Ovary (tissue), 9 donors: ENCODE data around the gene SIMC1. TPM values are rescaled to one million over a fixed set of nuclear protein-coding genes. Genes with fewer than 3 reads are reported as not detected.

Experiments
- DNase-seq, 5 donors: peaks; one replicate each; pipeline ENCODE4 v3.0.0-alpha.2; 2019 to 2020
- H3K27ac ChIP-seq, 2 donors: fragments of 200-600 bp; one replicate each; pipeline versions ENCODE4 v1.5.1 to v1.8.0; 2019 to 2022
- H3K27me3 ChIP-seq: fragments of 200-600 bp; one replicate; pipeline ENCODE4 v1.8.0; 2022
- H3K36me3 ChIP-seq: fragments of 200-600 bp; sonication (generic); one replicate; pipeline ENCODE4 v1.5.1; 2019
- H3K4me1 ChIP-seq: one replicate; pipeline ENCODE4 v1.8.1; 2013; ENCODE audit warnings: mild to moderate bottlenecking, moderate library complexity; ENCODE audit not compliant: insufficient read depth
- H3K4me3 ChIP-seq: fragments of 200-600 bp; sonication (generic); one replicate; pipeline ENCODE4 v1.5.1; 2017
- H3K9me3 ChIP-seq, 2 donors: fragments of 200-600 bp in 1 of 2; sonication (generic) in 1 of 2; one replicate each; pipeline versions ENCODE4 v1.5.1 to v1.8.1; 2013 to 2019; ENCODE audit warnings: mild to moderate bottlenecking in 1 of 2, moderate library complexity in 1 of 2
- EP300 ChIP-seq: sonication (generic); formaldehyde crosslinking; IDR thresholded peaks from one replicate; pipeline ENCODE4 v1.6.1; 2017; ENCODE audit warnings: antibody characterized with exemption
- POLR2A ChIP-seq: fragments of 450-650 bp; IDR thresholded peaks from one replicate; pipeline ENCODE4 v1.6.1; 2017; ENCODE audit warnings: antibody characterized with exemption, mild to moderate bottlenecking, moderate library complexity
- WGBS, 3 donors: extraction: QIAGEN DNeasy Blood & Tissue Kit in 1 of 3; methylation state at CpG; one replicate each; pipeline versions ENCODE4 v1.1.5 to v1.1.7; 2013 to 2017; 5-methylcytosine and 5-hydroxymethylcytosine counted together
- intact Hi-C, 4 donors: fragments of 100-400 bp; cut with DNase I; formaldehyde crosslinking; loops; one replicate each; pipeline versions ENCODE4 v1.11.0 to v1.15.1; 2022 to 2023
- polyA plus RNA-seq, 2 donors: library from polyadenylated mRNA; stranded (reverse); fragments of 200-250 nt in 1 of 2; fragments of 350-450 nt in 1 of 2; fragmentation: Illumina TruSeq in 1 of 2; extraction: RNeasy Lipid Tissue Mini Kit (QIAGEN cat#74804) in 1 of 2; gene quantifications; one replicate each; pipeline ENCODE4 v1.2.3, GENCODE V29; 2013 to 2014
- total RNA-seq, 7 donors: library from RNA; depleted of rRNA in 2 of 7; stranded (reverse); fragments of >200 nt in 2 of 7; fragmentation: NEBNext Ultra II Directional in 3 of 7; extraction: Animal tissue kit (Norgen Biotek cat#: 25700) in 3 of 7; gene quantifications; one replicate each; pipeline versions ENCODE4 v1.1.0 to v1.2.4, GENCODE V29; 2016 to 2023
- TF ChIP-seq, protein P1 (sequence below), 3 donors: fragments of 450-650 bp in 2 of 3; fragments of 200-600 bp in 1 of 3; IDR thresholded peaks; one replicate each; pipeline versions ENCODE4 v1.5.1 to v1.8.0; 2016 to 2022; ENCODE audit warnings: antibody characterized with exemption in 3 of 3, mild to moderate bottlenecking in 1 of 3
- donor health status: DM: no; HTN: no; CAD: no; lungs with moderate emphysema.
- donor health status: DM: no; HTN: no; CAD: no.
- donor health status: Bipolar disorder and iron deficiency.
- donor health status: DM: yes; HTN: yes; CAD: no.
- donor health status: DM: no; HTN: no; CAD: no.
- donor health status: DM: yes; HTN: yes; CAD: no.

Gene SIMC1
- total and polyA plus RNA-seq, 9 donors: 39.0 to 114 (median 76.3) TPM

DNA sequence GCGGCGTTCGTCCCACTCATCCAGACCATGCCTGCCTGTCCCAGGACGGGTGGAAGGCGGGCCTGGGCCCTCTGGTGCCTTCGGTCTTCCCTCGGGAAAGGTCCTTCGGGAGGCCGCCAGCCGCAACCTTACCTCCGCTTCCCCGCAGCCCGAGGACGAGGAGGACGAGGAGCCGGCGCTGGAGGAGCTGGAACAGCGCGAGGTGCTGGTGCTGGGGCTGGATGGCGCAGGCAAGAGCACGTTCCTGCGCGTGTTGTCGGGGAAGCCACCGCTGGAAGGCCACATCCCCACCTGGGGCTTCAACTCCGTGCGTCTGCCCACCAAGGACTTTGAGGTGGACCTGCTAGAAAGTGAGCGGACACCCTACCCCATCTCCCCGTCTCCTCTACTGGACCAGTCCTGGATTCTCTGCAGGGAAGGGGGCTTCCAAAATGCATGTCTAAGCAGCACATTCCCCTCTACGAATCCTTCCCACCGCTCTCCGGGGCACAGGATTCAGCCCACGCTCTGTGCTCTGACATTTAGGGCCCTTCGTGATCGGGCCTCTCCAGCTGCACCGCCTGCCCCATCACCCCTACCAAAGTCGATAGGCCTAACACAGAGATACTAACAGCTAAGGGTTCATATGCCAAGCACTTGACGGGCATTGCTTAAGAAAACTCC, 128.1 kb downstream of the SIMC1 start:
- Histone ChIP-seq H3K9me3 (no peaks in the 10 kb centered on the region), H3K4me3 (peak overlapping the region; percentile 68), H3K36me3 (no peaks in the 10 kb centered on the region), H3K4me1 (peaks cover 8% of the 10 kb centered on the region), H3K27ac (peak overlapping the region in 1 of 2 donors; percentile 92), H3K27me3 (no peaks in the 10 kb centered on the region)
- 28 to 43% (median 31%) methylated on average over 38 of the region's 38 CpGs for WGBS, 3 donors
- intact Hi-C loops: loop anchor here in 1 of 4 donors (10.0 kb wide), 1 partner anchor 192 kb away; no protein-coding TSS in a partner anchor
- TF ChIP-seq, protein P1, sequence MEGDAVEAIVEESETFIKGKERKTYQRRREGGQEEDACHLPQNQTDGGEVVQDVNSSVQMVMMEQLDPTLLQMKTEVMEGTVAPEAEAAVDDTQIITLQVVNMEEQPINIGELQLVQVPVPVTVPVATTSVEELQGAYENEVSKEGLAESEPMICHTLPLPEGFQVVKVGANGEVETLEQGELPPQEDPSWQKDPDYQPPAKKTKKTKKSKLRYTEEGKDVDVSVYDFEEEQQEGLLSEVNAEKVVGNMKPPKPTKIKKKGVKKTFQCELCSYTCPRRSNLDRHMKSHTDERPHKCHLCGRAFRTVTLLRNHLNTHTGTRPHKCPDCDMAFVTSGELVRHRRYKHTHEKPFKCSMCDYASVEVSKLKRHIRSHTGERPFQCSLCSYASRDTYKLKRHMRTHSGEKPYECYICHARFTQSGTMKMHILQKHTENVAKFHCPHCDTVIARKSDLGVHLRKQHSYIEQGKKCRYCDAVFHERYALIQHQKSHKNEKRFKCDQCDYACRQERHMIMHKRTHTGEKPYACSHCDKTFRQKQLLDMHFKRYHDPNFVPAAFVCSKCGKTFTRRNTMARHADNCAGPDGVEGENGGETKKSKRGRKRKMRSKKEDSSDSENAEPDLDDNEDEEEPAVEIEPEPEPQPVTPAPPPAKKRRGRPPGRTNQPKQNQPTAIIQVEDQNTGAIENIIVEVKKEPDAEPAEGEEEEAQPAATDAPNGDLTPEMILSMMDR (IDR thresholded peaks at IDR 0.05): no peak
- TF ChIP-seq EP300: no peak
- no peak for TF ChIP-seq POLR2A
- no peak for DNase-seq

- Histone ChIP-seq H3K27ac (no peak overlapping the region), H3K9me3 (no peaks in the 10 kb centered on the region), H3K4me3 (no peak overlapping the region), H3K27me3 (no peaks in the 10 kb centered on the region), H3K4me1 (peaks cover 11% of the 10 kb centered on the region), H3K36me3 (no peaks in the 10 kb centered on the region)
- intact Hi-C loops: loop anchor here in 1 of 4 donors (10.0 kb wide), 1 partner anchor 194 kb away; no protein-coding TSS in a partner anchor
- DNase-seq: no peak
- TF ChIP-seq POLR2A (no peak), EP300 (no peak)
- TF ChIP-seq, protein P1 (IDR thresholded peaks at IDR 0.05): no peak
- WGBS, 3 donors: 85 to 91% (median 90%) methylated on average over 12 to 13 of the region's 13 CpGs
These were observed 130.5 kb downstream of the SIMC1 start for GRCh38 chr5:176368726-176369125.

GRCh38 chr5:176369934-176370711, 131.9 kb downstream of the SIMC1 start:
- no peak for DNase-seq
- intact Hi-C loops: loop anchor here in 1 of 4 donors (10.0 kb wide), 1 partner anchor 195 kb away; no protein-coding TSS in a partner anchor
- H3K4me3 ChIP-seq: no peak overlapping the region
- H3K27me3 ChIP-seq: no peaks in the 10 kb centered on the region
- WGBS, 3 donors: 85 to 88% (median 87%) methylated on average over 8 of the region's 8 CpGs
- no peaks in the 10 kb centered on the region for H3K36me3 ChIP-seq
- H3K27ac ChIP-seq: no peak overlapping the region
- H3K4me1 ChIP-seq: peaks cover 8% of the 10 kb centered on the region
- H3K9me3 ChIP-seq: no peaks in the 10 kb centered on the region
- TF ChIP-seq POLR2A (no peak), EP300 (no peak)
- TF ChIP-seq, protein P1 (IDR thresholded peaks at IDR 0.05): no peak

DNA sequence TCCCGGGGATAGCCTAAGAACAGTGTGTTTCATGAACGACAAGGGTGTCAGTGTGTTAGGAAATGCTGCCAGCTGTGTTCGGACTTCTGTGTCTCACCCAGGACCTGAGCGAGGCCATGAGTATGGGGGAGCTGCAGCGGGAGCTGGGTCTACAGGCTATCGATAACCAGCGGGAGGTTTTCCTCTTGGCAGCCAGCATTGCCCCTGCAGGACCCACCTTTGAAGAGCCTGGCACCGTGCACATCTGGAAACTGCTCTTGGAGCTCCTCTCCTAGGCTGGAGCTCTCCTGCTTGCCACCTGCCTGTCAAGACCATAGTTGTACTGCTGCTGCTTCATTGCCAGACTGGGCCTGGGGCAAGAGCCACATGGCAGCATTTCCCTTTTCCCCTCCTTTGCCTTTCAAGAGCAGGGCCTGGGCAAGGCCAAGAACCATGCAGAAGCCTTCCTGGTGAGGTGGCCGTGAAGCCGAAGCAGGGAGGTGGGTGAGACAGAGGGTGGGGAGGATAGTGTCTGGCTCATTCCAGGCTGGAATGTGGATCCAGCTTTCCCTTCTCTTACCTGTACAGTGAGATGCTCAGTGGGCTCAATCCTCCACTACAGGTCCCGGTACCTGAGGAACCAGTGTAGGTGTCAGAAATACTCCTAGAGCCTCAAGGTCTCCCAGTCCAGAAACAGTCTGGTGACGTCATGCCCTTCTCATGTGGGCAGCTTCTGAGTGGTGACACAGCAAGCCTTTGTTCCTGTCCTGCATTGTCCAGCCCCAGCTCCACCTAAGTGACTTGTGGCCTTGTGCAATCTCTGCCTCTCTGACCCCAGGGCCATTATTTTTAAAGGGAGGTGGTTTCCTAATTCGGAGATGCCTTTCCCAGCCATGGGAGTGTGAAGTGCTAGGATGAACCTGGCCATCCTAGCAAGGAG, 133.7 kb downstream of the SIMC1 start:
- Histone ChIP-seq H3K36me3 (no peaks in the 10 kb centered on the region), H3K27ac (peak overlapping the region in 1 of 2 donors; percentile 2), H3K4me1 (peaks cover 3% of the 10 kb centered on the region), H3K27me3 (no peaks in the 10 kb centered on the region), H3K9me3 (no peaks in the 10 kb centered on the region), H3K4me3 (no peak overlapping the region)
- TF ChIP-seq, protein P1 (IDR thresholded peaks at IDR 0.05): no peak
- TF ChIP-seq POLR2A (no peak), EP300 (no peak)
- DNase-seq: no peak
- intact Hi-C loops: no loop called here
- 84 to 90% (median 87%) methylated on average over 13 of the region's 13 CpGs for WGBS, 3 donors
